Forelimb muscle (tissue), 1 donor: ENCODE data around the gene COX19. TPM values are rescaled to one million over a fixed set of nuclear protein-coding genes. Genes with fewer than 3 reads are reported as not detected.

Experiments used
- DNase-seq: peaks from one replicate; pipeline ENCODE4 v3.0.0-alpha.2; 2013; ENCODE audit warnings: low read depth
- polyA plus RNA-seq: library from polyadenylated mRNA; unstranded; fragments of 120-200 nt; gene quantifications from one replicate; pipeline ENCODE4 v1.2.1, GENCODE V29; 2013; ENCODE audit not compliant: insufficient read length

COX19 gene
- polyA plus RNA-seq, 1 donor: 11.6 TPM

- peak; percentile 83 for DNase-seq
Observed at GRCh38 chr7:992709-993607, 17.6 kb upstream of the COX19 start.

- DNase-seq: no peak
Observed at GRCh38 chr7:991729-992656, 16.6 kb upstream of the COX19 start.

GRCh38 chr7:990933-991728, 15.8 kb upstream of the COX19 start:
- no peak for DNase-seq

- no peak for DNase-seq
Observed at GRCh38 chr7:990352-990932, 15.1 kb upstream of the COX19 start.

GRCh38 chr7:988963-989529, 13.7 kb upstream of the COX19 start:
- no peak for DNase-seq

GRCh38 chr7:988426-988911, 13.1 kb upstream of the COX19 start:
- DNase-seq: no peak

GRCh38 chr7:987909-988308, 12.6 kb upstream of the COX19 start:
- DNase-seq: no peak

GRCh38 chr7:986766-987751, 11.7 kb upstream of the COX19 start:
- no peak for DNase-seq

- no peak for DNase-seq
Observed at GRCh38 chr7:985915-986741, 10.8 kb upstream of the COX19 start.

GRCh38 chr7:985127-985416, 9.7 kb upstream of the COX19 start:
- no peak for DNase-seq

- no peak for DNase-seq
Observed at GRCh38 chr7:984361-985126, 9.2 kb upstream of the COX19 start.

GRCh38 chr7:983616-984071, 8.3 kb upstream of the COX19 start:
- no peak for DNase-seq

- no peak for DNase-seq
Observed at GRCh38 chr7:983004-983615, 7.8 kb upstream of the COX19 start, which contains the start of gene CYP2W1. Gene CYP2W1, plus strand, starts transcription at chr7:983181. Its CDS starts 31 bp downstream, at chr7:983212.

GRCh38 chr7:982511-983003, 7.2 kb upstream of the COX19 start:
- no peak for DNase-seq

GRCh38 chr7:981793-982510, 6.6 kb upstream of the COX19 start:
- DNase-seq: no peak

- no peak for DNase-seq
Observed at GRCh38 chr7:979886-980571, 4.7 kb upstream of the COX19 start.
